Measurements from ENCODE around the gene UBR1.

GRCh38 chr15:43107751-43108150, 1.9 kb upstream of the UBR1 start:
- TF ChIP-seq CTCF (IDR thresholded peaks at IDR 0.05) (no peak), EZH2 (IDR thresholded peaks at IDR 0.05) (no peak)
